Measurements from ENCODE around the gene ZNF516.

ZNF516 gene

DNA sequence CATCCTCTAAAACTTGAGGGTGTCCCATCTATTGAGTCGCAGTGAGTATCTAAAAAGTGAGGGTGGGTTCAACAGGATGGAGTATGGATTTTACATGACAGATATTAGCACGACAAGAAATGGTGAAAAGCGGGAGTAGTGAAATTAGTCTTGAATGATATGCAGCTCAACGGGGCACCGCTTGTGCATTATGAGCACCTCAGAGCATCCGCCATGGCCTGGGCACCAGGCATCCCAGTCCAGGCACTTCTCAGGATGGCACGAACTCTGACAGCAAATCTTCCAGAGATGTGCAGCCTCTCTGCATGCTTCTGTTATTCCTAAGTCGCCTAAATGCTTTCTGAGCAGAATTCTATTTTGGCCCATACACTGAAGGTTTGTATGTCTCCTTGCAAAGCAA lies 57.1 kb downstream of the ZNF516 start:
- no peak for DNase-seq (ENCODE audit: low read depth)

DNA sequence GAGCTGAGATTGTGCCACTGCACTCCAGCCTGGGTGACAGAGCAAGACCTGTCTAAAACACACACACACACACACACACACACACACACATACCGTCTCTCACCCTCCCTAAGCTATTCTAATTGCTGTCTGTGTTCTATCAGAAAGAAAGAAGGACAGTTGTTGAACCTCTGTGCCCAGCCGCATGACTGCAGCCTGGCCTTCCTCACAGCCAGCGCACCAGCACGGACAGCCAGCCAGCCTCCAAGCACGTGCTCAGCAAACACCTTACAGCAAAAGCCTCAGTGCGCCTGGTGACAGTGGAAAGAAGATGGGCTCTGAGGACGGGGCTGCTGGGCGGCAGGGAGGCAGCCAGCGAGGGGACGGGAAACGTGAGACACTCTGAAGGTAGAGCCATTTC lies 58.0 kb downstream of the ZNF516 start:
- no peak for DNase-seq (ENCODE audit: low read depth)

DNA sequence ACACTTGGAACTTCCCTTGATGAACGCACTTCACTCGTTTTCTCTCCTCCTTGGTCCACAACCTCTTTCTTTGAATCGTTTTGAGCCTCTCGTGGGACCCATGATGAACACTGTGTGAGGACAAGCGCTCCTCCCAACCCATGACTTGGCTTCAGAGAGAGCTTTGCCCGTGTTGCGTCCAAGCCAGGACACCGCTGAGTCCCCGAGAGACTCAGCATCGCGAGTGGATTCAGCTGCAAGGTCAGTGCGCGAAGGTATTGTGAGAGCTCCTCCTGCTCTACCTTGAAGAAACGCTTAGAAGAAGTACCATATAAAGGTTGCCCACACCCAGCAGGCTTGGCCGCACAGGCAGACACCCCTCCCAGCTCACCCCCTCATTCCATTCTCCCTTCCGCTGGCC lies 58.7 kb downstream of the ZNF516 start:
- no peak for DNase-seq (ENCODE audit: low read depth)

GRCh38 chr18:76435316-76435989 lies 59.6 kb downstream of the ZNF516 start:
- no peak for DNase-seq (ENCODE audit: low read depth)

- DNase-seq (ENCODE audit: low read depth) = no peak
These were observed 60.6 kb downstream of the ZNF516 start for GRCh38 chr18:76434452-76434851.

GRCh38 chr18:76433788-76434187 lies 61.3 kb downstream of the ZNF516 start:
- DNase-seq (ENCODE audit: low read depth) = no peak

GRCh38 chr18:76432970-76433767 lies 61.9 kb downstream of the ZNF516 start:
- DNase-seq (ENCODE audit: low read depth) = no peak

- DNase-seq (ENCODE audit: low read depth) = no peak
These were observed 62.7 kb downstream of the ZNF516 start for GRCh38 chr18:76432274-76432755.

DNA sequence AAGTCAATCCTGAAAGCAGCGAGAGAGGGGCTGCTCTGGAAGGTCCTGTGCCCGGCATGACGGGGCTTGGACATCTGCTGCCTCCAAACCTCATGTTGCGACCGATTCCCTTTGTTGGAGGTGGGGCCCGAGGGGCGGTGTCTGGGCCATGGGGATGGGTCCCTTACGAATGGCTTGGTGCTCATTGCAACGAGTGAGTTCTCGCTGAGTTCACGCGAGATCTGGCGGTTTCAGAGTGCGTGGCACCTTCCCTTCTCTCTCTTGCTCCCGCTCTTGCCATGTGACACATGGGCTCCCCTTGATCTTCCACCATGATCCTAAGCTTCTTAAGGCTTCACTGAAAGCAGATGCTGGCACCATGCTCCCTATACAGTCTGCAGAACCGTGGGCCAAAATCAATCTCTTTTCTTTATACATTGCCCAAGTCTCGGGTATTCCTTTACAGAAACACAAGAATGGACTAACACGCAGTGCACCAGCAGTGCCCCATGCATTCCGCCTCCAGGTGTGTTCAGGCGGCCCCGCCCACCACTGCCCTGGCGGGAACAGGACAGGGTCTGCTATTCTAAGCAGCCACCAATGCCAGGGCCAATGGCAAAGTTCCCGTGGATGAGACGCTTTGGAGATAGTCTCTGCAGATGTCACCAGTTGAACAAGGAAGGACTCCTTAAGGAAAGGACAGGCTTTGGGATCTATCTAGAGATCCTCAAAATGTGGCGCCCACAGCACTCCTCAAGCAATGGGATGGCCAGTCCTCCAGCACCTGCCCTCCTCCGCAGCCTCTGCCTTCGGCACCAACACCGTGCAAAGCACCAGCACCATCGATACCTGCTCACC lies 63.4 kb downstream of the ZNF516 start:
- DNase-seq (ENCODE audit: low read depth) = no peak

DNA sequence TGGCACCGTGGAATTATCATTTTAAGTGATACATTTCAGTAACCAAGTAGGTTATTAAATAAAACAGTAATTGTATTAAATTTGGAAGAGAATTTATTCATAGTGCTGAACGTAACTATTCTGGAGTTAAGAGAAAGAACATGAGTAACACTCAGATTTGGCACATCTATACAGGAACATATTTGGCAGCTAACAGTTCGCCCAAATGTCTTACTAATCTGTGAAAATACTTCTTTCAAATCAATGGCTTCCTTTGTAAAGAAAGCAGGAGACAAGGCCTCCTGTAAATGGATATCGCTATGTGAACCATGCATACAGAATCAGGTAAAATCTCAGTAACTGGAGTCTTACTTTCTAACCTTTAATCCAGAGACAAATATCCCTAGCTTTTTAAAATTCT lies 64.4 kb downstream of the ZNF516 start:
- no peak for DNase-seq (ENCODE audit: low read depth)

DNA sequence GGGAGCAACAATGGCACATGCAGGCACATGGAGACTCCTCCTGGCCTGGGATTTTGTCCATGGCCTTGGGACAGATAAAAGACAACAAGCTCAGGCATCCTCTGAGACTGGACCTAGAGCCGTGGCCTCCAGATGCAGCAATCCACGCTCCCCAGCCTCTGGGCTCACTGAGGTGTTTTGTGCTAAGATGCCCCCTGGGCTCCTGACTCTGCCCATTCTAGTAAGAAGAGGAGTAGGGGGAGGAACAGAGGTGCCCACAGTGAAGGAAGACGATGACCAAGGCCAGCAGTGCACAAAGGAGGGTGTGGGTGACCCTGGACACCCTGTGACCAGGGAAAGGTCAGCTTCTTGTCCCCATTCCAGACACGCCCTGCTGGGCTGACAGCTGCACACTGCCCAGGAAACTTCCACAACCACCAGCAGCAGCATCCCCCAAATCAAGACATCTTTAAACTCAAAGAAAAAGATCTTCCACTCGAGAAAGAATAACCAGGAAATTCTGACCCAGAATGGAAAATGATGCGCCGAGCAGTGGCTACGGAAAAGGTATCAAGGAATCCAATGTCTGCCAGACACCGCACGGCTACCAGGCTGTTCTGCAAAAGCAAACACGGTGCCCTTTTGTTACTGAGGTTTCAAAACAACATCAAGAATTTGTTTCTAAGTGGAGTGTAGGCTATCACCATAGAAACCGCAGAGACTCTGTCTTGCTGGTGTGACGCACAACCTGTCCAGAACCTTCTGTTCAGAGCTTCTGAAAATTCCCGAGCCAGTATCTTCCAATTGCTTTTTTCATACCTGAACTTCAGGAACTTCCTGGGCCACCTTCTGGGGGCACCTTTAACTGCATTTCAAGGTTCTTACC lies 65.5 kb downstream of the ZNF516 start:
- DNase-seq (ENCODE audit: low read depth) = no peak

DNA sequence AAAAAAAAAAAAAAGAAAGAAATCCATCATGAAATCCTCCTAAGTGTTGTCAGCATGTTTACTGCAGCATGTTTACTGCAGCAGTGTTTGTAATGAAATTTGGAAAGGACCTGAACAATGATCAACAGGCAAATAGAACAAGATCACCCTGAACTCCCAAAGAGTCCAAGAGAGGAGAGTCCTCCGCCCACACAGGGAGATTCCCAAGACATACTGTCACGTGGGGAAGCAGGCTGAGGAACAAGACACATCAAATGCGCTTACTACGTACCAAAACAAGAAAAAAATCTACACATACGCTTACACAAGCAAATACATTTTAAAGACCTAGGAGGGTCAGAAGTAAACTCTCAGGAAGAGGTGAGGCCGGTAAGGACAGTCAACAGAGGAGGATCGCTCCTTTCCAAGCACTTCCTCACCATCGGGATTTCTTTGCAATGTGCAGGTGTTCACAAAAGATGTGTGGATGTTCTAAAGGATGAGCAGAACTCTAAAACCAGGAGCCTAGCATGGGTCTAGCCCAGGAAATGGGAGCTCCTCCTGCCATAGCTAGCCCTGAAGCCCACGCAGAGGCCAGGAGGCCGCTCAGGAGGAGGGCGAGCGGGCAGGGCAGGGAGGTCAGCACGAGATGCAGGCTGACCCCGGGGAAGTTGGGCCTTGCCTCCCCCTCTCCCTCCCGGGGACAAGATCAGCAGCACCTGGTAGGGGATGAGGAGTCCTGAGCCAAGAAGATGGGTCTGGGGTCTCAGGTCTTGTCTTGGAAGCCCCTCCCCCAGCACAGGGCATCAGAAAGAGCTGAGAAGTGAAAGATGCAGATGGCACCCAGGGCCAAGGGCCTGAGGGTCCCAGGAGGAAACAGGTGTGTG lies 66.4 kb downstream of the ZNF516 start:
- no peak for DNase-seq (ENCODE audit: low read depth)

DNA sequence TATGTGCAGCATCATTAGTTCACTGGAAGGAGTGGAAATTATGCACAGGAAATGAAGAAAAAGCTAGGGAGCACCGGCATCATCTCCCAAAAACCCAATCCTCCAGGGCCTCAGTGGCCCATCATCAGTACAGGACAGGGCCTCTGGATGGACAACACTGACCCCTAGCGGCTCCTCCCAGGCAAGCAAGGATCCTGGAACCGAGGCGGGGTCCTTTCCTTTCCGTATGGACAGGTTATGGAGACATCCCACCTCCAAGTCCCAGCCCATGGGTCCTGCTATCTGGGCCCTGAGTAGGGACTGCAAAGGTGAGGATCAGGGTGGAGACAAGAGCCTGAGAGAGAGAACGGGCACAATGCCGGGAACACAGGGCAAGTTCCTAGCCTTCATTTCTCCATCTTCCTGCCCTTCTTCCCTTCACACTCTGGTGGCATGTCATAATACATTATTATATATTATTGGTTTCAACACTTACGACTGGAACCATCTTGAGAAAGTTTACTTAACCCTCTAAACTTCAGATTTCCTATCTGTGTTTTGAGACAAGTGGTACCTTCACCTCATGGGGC lies 68.2 kb downstream of the ZNF516 start:
- no peak for DNase-seq (ENCODE audit: low read depth)

- no peak for DNase-seq (ENCODE audit: low read depth)
These were observed 69.6 kb downstream of the ZNF516 start for GRCh38 chr18:76425146-76426131.

DNA sequence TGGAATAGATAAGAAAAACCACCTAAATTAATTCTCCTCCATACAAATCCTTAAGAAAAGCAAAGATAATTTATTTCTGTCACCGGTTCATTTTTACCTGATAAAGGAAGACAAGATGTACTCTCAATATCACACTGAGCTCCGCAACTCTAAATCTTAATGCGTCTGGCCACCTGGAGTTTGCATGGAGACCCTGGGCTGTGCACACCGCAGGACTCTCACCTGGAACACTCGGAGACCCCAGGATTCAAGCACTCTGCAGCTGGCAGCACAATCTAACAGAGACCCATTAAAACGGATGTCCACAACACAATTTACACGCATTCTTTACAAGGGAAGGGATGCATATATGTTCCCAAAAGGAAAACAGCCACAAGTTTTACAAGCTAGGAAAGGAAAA lies 72.2 kb downstream of the ZNF516 start:
- DNase-seq (ENCODE audit: low read depth) = no peak

- no peak for DNase-seq (ENCODE audit: low read depth)
These were observed 72.9 kb downstream of the ZNF516 start for GRCh38 chr18:76422121-76422520.

- DNase-seq (ENCODE audit: low read depth) = no peak
These were observed 73.4 kb downstream of the ZNF516 start for GRCh38 chr18:76421685-76422078.

- no peak for DNase-seq (ENCODE audit: low read depth)
These were observed 74.0 kb downstream of the ZNF516 start for GRCh38 chr18:76420898-76421684.
